ENCODE results near the gene DUSP8.
"Not testable (repeated sequence)": the region's sequence is repeated elsewhere in the genome, so short reads cannot be mapped to it uniquely, and the experiment has no call there.

The DUSP8 gene

GRCh38 chr11:1572197-1573076 lies at the start of gene DUSP8:
Gene DUSP8 (minus strand): TSS chr11:1572271. CDS start chr11:1565826, 6,445 bp downstream.
- peak; percentile 87 for DNase-seq

- DNase-seq = no peak
These were observed 47.4 kb upstream of the DUSP8 start for GRCh38 chr11:1619449-1619848.

GRCh38 chr11:1618231-1618630 lies 46.2 kb upstream of the DUSP8 start:
- no peak for DNase-seq

GRCh38 chr11:1608363-1608762 lies 36.3 kb upstream of the DUSP8 start, which contains the start of gene KRTAP5-3:
Gene KRTAP5-3 (minus strand): TSS chr11:1608463. CDS start chr11:1608385, 78 bp downstream.
- DNase-seq = no peak

GRCh38 chr11:1607901-1608300 lies 35.8 kb upstream of the DUSP8 start:
- not testable (repeated sequence) for DNase-seq

GRCh38 chr11:1607156-1607845 lies 35.2 kb upstream of the DUSP8 start:
- DNase-seq = peak; percentile 59

- not testable (repeated sequence) for DNase-seq
These were observed 33.9 kb upstream of the DUSP8 start for GRCh38 chr11:1605923-1606322.

GRCh38 chr11:1604711-1605110 lies 32.6 kb upstream of the DUSP8 start:
- DNase-seq = no peak

GRCh38 chr11:1604181-1604580 lies 32.1 kb upstream of the DUSP8 start:
- DNase-seq = no peak

GRCh38 chr11:1603629-1604028 lies 31.6 kb upstream of the DUSP8 start:
- DNase-seq = no peak

GRCh38 chr11:1601663-1602062 lies 29.6 kb upstream of the DUSP8 start:
- DNase-seq = not testable (repeated sequence)

- no peak for DNase-seq
These were observed 28.6 kb upstream of the DUSP8 start for GRCh38 chr11:1600626-1601025.

- DNase-seq = no peak
These were observed 26.7 kb upstream of the DUSP8 start for GRCh38 chr11:1598816-1599215.

- DNase-seq = not testable (repeated sequence)
These were observed 26.3 kb upstream of the DUSP8 start for GRCh38 chr11:1598406-1598805.

GRCh38 chr11:1597994-1598380 lies 25.9 kb upstream of the DUSP8 start, which contains the start of gene KRTAP5-2:
Gene KRTAP5-2 (minus strand): TSS chr11:1598294. CDS start chr11:1598250, 44 bp downstream.
- DNase-seq = no peak

GRCh38 chr11:1597331-1597993 lies 25.4 kb upstream of the DUSP8 start:
- DNase-seq = no peak

- peak; percentile 14 for DNase-seq
These were observed 24.6 kb upstream of the DUSP8 start for GRCh38 chr11:1596576-1597121.

- DNase-seq = not testable (repeated sequence)
These were observed 24.0 kb upstream of the DUSP8 start for GRCh38 chr11:1595994-1596575.

- DNase-seq = no peak
These were observed 20.6 kb upstream of the DUSP8 start for GRCh38 chr11:1592628-1593027.

- no peak for DNase-seq
These were observed 17.9 kb upstream of the DUSP8 start for GRCh38 chr11:1589996-1590395.

- DNase-seq = not testable (repeated sequence)
These were observed 17.3 kb upstream of the DUSP8 start for GRCh38 chr11:1589191-1589963.

GRCh38 chr11:1586699-1587098 lies 14.6 kb upstream of the DUSP8 start:
- no peak for DNase-seq

Data from retina (tissue), 1 donor.